GM23248 (cell line): ENCODE results near the gene SPDYC.

Source experiments
- EZH2 ChIP-seq: fragments of 200-600 bp; sonication (generic); IDR thresholded peaks from 2 replicates; pipeline ENCODE4 v1.6.1; 2018; ENCODE audit warnings: antibody characterized with exemption, mild to moderate bottlenecking; ENCODE audit not compliant: insufficient read depth, poor library complexity, severe bottlenecking
- EZH2phosphoT487 ChIP-seq: fragments of 200-600 bp; sonication (generic); IDR thresholded peaks from 2 replicates; pipeline ENCODE4 v1.6.1; 2018; ENCODE audit warnings: antibody characterized with exemption, moderate library complexity, mild to moderate bottlenecking, low read depth; ENCODE audit not compliant: insufficient read depth

DNA sequence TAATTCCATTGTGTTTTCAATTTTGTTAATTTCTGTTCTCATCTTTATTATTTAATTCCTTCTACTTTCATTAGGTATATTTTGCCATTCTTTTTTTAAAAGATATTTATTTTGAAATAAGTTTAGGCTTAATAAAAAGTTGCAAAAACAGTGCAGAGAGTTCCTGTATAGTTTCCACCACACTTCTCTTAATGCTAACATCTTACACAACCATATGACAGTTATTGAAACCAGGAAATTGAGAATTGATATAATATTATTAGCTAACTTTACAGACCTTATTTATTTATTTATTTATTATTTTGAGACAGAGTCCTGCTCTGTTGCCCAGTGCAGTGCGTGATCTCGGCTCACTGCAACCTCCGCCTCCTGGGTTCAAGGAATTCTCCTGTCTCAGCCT lies 13.8 kb upstream of the SPDYC start:
- no peak for TF ChIP-seq EZH2phosphoT487
- TF ChIP-seq EZH2 = no peak
